Brain pericyte (primary cell): Measurements from ENCODE around the gene SIRT4.

ENCODE experiments used
- DNase-seq: peaks from one replicate; pipeline ENCODE4 v3.0.0-alpha.2; 2012; ENCODE audit warnings: low read depth, low spot score

SIRT4 gene

DNA sequence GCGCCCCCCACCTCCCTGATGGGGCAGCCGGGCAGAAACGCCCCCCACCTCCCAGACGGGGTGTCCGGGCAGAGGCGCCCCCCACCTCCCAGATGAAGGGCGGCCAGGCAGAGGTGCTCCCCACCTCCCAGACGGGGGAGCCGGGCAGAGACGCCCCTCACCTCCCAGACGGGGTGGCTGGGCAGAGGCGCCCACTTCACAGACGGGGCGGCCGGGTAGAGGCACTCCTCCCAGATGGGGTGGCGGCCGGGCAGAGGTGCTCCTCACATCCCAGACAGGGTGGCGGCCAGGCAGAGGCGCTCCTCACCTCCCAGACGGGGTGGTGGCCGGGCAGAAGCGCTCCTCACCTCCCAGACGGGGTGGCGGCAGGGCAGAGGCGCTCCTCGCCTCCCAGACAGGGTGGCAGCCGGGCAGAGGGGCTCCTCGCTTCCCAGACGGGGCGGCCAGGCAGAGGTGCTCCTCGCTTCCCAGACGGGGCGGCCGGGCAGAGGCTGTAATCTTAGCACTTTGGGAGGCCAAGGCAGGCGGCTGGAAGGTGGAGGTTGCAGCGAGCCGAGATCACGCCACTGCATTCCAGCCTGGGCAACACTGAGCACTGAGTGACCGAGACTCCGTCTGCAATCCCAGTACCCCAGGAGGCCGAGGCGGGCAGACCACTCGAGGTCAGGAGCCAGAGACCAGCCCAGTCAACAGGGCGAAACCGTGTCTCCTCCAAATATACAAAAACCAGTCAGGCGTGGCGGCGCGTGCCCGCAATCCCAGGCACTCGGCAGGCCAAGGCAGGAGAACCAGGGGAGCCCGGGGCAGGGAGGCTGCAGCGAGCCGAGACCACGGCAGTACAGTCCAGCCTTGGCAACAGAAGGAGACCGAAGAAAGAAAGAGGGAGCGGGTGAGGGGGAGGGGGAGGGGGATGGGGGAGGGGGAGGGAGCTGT lies 23.7 kb upstream of the SIRT4 start:
- DNase-seq = no peak

GRCh38 chr12:120283318-120283717 lies 18.8 kb upstream of the SIRT4 start:
- DNase-seq = no peak

DNA sequence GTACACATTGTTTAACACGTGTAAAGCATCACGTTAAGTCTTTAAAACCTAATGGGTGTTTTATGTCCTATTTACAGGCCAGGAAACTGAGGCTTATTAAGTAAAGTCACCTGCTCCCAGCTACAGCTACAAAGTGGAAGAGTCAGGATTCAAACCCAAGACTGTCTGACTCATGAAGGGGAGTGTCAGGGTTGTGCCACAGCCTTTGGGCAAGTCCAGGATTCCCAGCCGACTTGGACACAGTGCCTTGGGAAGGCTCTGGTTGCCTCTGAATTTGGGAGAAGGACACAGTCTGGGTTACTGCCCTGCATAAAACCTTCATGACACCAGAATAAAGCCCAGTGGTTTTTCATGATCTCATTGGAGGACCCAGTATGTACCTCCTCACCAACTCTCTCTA lies 17.7 kb upstream of the SIRT4 start:
- DNase-seq = no peak

GRCh38 chr12:120286768-120287490 lies 15.2 kb upstream of the SIRT4 start:
- no peak for DNase-seq

GRCh38 chr12:120287491-120287890 lies 14.6 kb upstream of the SIRT4 start:
- no peak for DNase-seq

GRCh38 chr12:120290609-120291305 lies 11.4 kb upstream of the SIRT4 start:
- DNase-seq = no peak

DNA sequence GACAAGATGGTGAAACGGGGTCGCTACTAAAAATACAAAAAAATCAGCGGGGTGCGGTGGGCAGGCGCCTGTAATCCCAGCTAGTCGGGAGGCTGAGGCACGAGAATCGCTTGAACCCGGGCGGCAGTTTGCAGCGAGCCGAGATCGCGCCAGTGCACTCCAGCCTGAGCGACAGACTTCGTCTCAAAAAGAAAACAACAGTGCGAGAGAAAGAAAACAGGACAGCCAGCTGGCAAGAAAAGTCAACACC lies 9.8 kb upstream of the SIRT4 start:
- DNase-seq = no peak

- DNase-seq = peak; percentile 76
These were observed 9.2 kb upstream of the SIRT4 start, which contains the start of gene RNU4-1 for GRCh38 chr12:120292661-120293531. TSS of gene RNU4-1 (minus strand) at chr12:120293237.

- DNase-seq = no peak
These were observed 12.1 kb downstream of the SIRT4 start for GRCh38 chr12:120314220-120314619.

DNA sequence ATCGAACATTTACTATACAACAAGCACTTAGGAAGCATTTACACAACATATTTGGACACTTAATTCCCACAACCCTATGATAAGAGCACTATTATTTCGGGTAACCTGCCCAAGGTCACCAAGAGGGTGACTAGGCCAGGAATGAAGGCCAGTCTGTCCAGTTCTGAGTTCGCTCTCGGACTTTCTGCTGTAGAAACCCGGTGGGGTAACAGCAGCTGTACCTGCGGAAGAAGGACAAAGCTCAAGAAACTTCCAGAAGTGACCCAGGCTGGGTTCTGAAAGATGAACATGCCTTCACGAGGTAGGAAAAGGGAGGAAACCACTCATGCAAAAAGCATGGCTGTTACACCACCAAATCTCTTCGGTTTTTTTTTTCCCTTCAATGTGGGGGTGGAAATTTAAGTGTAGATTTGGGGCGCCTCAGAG lies 14.7 kb downstream of the SIRT4 start:
- no peak for DNase-seq

DNA sequence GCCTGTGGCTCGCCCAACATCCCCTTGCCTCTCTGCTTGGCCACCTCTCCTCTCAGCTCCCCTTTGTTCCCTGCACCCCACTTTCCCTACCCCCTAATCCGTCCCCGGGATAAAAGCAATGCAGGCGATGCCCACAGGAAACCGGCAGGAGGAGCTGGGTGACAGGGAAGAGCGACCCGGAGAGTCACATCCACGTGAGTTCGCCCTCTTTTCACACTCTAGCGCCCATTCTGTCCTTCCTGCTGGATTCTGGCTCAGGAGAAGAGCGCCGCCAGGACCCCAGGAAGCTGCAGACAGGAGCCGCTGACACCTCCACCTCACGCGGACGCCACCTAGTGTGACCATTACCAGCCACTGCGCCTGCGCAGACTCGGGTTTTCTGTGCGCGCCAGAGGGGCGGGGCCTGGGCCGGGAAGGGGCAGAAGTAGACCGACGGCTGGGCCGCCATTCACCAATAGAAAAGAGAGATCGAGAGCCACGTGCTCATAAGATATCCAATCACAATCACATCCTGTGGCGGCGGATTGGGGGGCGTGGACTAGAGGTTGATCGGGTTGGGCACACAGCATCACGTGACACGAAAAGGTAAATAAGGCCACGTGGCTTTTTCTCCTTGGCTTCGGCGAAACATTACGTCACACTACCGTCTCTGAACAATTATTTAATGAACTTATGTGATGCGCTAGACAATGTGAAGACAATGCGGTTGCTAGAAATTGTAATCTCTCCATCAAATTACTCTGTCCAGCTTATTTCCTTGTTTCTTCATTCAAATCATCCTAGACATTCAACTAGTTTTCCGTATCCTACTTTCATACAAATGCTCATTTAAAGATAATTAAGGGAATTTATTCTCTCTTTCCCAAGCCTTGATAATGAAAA lies 15.3 kb downstream of the SIRT4 start:
- DNase-seq = peak; percentile 97

- DNase-seq = no peak
These were observed 19.5 kb downstream of the SIRT4 start for GRCh38 chr12:120321382-120322202.

- no peak for DNase-seq
These were observed 21.7 kb downstream of the SIRT4 start for GRCh38 chr12:120323772-120324171.

DNA sequence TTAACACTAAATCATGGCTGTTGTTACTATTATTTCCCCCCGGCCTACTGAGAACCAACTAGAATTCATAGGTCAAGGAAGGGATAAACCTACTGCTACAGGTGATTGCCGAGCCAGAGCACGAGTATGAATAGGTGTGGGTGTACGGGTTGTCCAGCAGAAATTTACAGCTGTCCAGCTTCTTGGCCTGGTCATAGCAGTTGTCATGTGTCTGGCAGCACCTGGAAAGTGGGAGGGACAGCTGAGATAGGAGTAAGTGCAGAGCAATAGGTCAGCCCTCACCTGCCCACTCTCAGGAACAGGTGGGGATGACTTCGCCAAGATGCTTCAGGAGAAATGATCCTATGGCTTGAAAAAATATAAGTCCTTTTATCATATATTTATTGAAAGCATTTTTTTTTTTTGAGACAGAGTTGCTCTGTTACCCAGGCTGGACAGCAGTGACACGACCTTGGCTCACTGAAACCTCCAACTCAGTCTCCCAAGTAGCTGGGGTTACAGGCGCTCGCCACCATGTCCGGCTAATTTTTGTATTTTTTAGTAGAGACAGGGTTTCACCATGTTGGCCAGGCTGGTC lies 22.8 kb downstream of the SIRT4 start:
- no peak for DNase-seq

DNA sequence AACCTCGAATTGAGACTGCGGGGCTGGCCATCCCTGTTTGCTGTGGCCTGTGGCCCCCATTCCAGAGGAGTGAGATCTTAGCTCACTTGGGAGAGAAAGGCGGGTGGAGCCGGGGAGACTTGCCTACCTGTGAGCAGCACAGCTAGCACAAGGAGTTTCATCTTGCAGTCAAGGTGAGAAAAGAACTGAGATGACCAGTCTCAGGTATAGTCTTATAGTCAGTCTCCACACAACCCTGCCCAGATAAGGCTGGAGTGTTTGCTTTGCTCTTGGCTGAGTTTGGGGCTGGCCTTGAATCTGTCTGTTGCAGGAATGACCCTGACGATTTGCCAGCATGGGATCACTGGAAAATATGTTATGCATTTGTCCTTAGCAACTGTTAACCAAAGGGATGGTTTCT lies 25.5 kb downstream of the SIRT4 start, which contains the start of gene PLA2G1B:
TSS of gene PLA2G1B (minus strand) at position 187 of the 400 bp plus-strand sequence. CDS start at position 161, 26 bp downstream.
- DNase-seq = no peak

DNA sequence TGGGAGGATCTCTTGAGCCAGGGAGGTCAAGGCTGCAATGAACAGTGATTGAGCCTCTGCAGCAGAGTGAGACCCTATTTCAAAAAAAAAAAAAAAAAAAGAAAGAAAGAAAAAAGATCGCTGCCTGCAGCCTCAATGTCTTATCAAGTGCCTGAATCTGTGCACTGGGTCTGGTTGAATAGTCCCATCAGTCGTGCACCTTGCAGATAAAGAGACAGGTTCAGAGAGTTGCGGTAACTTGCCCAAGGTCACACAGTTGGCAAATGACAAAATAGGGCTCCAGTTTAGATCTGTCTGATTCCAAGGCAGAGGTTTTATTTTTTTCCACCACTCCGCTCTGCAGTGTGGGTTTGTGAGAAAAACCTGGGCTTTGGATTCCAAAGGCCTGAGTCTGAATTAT lies 26.1 kb downstream of the SIRT4 start:
- no peak for DNase-seq

DNA sequence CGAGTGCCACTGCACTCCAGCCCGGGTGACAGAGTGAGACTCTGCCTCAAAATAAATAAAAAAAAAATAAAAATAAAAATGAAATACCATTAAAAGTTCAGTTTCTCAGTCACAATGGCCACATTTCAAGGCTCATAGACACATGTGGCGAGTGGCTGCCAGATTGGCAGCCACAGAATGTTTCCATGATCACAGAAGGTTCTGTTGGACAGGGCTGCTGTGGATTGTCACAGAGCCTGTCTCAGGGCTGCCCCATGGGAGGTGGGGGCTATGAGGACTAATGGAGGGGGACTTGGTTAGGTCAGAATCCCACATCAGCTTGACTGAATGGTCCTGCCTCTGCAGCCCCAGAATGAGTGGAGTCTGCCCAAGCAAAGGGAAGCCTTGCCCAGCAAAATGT lies 29.3 kb downstream of the SIRT4 start:
- DNase-seq = no peak

GRCh38 chr12:120332041-120332440 lies 29.9 kb downstream of the SIRT4 start:
- DNase-seq = no peak

GRCh38 chr12:120332523-120332922 lies 30.4 kb downstream of the SIRT4 start:
- DNase-seq = no peak
